ENCODE data around the gene CFAP299. TPM values are rescaled to one million over a fixed set of nuclear protein-coding genes. Genes with fewer than 3 reads are reported as not detected.

Gene CFAP299
- total RNA-seq, 1 donor, result 2.5 TPM

- TF ChIP-seq CTCF (IDR thresholded peaks at IDR 0.05; ENCODE audit: extremely low read depth, low read depth, low read length), result no peak
- peaks cover 13% of the 10 kb centered on the region for H3K4me1 ChIP-seq (ENCODE audit: insufficient read depth, low read length)
- no peak overlapping the region for H3K4me3 ChIP-seq (ENCODE audit: insufficient read depth, low read length)
- no peak overlapping the region for H3K27ac ChIP-seq (ENCODE audit: low read depth, low read length)
- no peak overlapping the region for H2AFZ ChIP-seq (ENCODE audit: low read length)
- H3K27me3 ChIP-seq (ENCODE audit: insufficient read depth, low read length), result no peaks in the 10 kb centered on the region
- no peaks in the 10 kb centered on the region for H3K9me3 ChIP-seq (ENCODE audit: low read depth, low read length)
- no peak overlapping the region for H3K4me2 ChIP-seq (ENCODE audit: insufficient read depth, low read length)
- no peaks in the 10 kb centered on the region for H3K79me2 ChIP-seq (ENCODE audit: insufficient read depth, low read length)
- H4K20me1 ChIP-seq (ENCODE audit: insufficient read depth, low read length), result no peaks in the 10 kb centered on the region
- H3K36me3 ChIP-seq (ENCODE audit: insufficient read depth, low read length), result no peaks in the 10 kb centered on the region
- DNase-seq (ENCODE audit: insufficient read length, low spot score, missing footprints), result no peak
Measured at GRCh38 chr4:80447493-80447892, 112.0 kb downstream of the CFAP299 start.

- Histone ChIP-seq H3K4me3 (ENCODE audit: insufficient read depth, low read length) (no peak overlapping the region), H3K4me2 (ENCODE audit: insufficient read depth, low read length) (no peak overlapping the region)
Measured at GRCh38 chr4:80448056-80448455, 112.5 kb downstream of the CFAP299 start.

GRCh38 chr4:80452055-80452454 lies 116.5 kb downstream of the CFAP299 start:
- Histone ChIP-seq H3K9me3 (ENCODE audit: low read depth, low read length) (no peaks in the 10 kb centered on the region), H4K20me1 (ENCODE audit: insufficient read depth, low read length) (no peaks in the 10 kb centered on the region), H3K36me3 (ENCODE audit: insufficient read depth, low read length) (no peaks in the 10 kb centered on the region), H3K27me3 (ENCODE audit: insufficient read depth, low read length) (no peaks in the 10 kb centered on the region), H3K4me2 (ENCODE audit: insufficient read depth, low read length) (no peak overlapping the region), H3K4me1 (ENCODE audit: insufficient read depth, low read length) (peaks cover 6% of the 10 kb centered on the region), H3K79me2 (ENCODE audit: insufficient read depth, low read length) (no peaks in the 10 kb centered on the region), H3K27ac (ENCODE audit: low read depth, low read length) (no peak overlapping the region), H3K4me3 (ENCODE audit: insufficient read depth, low read length) (no peak overlapping the region), H2AFZ (ENCODE audit: low read length) (no peak overlapping the region)
- TF ChIP-seq CTCF (IDR thresholded peaks at IDR 0.05; ENCODE audit: extremely low read depth, low read depth, low read length), result no peak
- no peak for DNase-seq (ENCODE audit: insufficient read length, low spot score, missing footprints)

More at GRCh38 chr4:80448056-80448455, 112.5 kb downstream of the CFAP299 start:
- Histone ChIP-seq H3K27me3 (ENCODE audit: insufficient read depth, low read length) (no peaks in the 10 kb centered on the region), H3K79me2 (ENCODE audit: insufficient read depth, low read length) (no peaks in the 10 kb centered on the region), H3K9me3 (ENCODE audit: low read depth, low read length) (no peaks in the 10 kb centered on the region), H3K36me3 (ENCODE audit: insufficient read depth, low read length) (no peaks in the 10 kb centered on the region), H3K4me1 (ENCODE audit: insufficient read depth, low read length) (peaks cover 13% of the 10 kb centered on the region), H4K20me1 (ENCODE audit: insufficient read depth, low read length) (no peaks in the 10 kb centered on the region), H2AFZ (ENCODE audit: low read length) (no peak overlapping the region), H3K27ac (ENCODE audit: low read depth, low read length) (no peak overlapping the region)
- DNase-seq (ENCODE audit: insufficient read length, low spot score, missing footprints), result no peak
- TF ChIP-seq CTCF (IDR thresholded peaks at IDR 0.05; ENCODE audit: extremely low read depth, low read depth, low read length), result no peak

GRCh38 chr4:80452768-80453167 lies 117.2 kb downstream of the CFAP299 start:
- TF ChIP-seq CTCF (IDR thresholded peaks at IDR 0.05; ENCODE audit: extremely low read depth, low read depth, low read length), result no peak
- DNase-seq (ENCODE audit: insufficient read length, low spot score, missing footprints), result no peak
- H3K79me2 ChIP-seq (ENCODE audit: insufficient read depth, low read length), result no peaks in the 10 kb centered on the region
- H4K20me1 ChIP-seq (ENCODE audit: insufficient read depth, low read length), result no peaks in the 10 kb centered on the region
- no peak overlapping the region for H2AFZ ChIP-seq (ENCODE audit: low read length)
- peaks cover 5% of the 10 kb centered on the region for H3K4me1 ChIP-seq (ENCODE audit: insufficient read depth, low read length)
- no peaks in the 10 kb centered on the region for H3K36me3 ChIP-seq (ENCODE audit: insufficient read depth, low read length)
- no peak overlapping the region for H3K4me3 ChIP-seq (ENCODE audit: insufficient read depth, low read length)
- no peak overlapping the region for H3K4me2 ChIP-seq (ENCODE audit: insufficient read depth, low read length)
- no peaks in the 10 kb centered on the region for H3K9me3 ChIP-seq (ENCODE audit: low read depth, low read length)
- no peak overlapping the region for H3K27ac ChIP-seq (ENCODE audit: low read depth, low read length)
- H3K27me3 ChIP-seq (ENCODE audit: insufficient read depth, low read length), result no peaks in the 10 kb centered on the region
